GM12873 (cell line): ENCODE results near the gene BPIFB4.

Experiments used
- TF ChIP-seq, protein P1 (sequence below): IDR thresholded peaks from 2 replicates; pipeline ENCODE4 v1.5.1; 2012; ENCODE audit warnings: low read depth, mild to moderate bottlenecking, moderate library complexity, low read length, control low read depth; ENCODE audit not compliant: insufficient read depth; ENCODE audit errors: missing control alignments

The BPIFB4 gene

GRCh38 chr20:33111306-33111705 is 31.9 kb downstream of the BPIFB4 start:
- TF ChIP-seq, protein P1, sequence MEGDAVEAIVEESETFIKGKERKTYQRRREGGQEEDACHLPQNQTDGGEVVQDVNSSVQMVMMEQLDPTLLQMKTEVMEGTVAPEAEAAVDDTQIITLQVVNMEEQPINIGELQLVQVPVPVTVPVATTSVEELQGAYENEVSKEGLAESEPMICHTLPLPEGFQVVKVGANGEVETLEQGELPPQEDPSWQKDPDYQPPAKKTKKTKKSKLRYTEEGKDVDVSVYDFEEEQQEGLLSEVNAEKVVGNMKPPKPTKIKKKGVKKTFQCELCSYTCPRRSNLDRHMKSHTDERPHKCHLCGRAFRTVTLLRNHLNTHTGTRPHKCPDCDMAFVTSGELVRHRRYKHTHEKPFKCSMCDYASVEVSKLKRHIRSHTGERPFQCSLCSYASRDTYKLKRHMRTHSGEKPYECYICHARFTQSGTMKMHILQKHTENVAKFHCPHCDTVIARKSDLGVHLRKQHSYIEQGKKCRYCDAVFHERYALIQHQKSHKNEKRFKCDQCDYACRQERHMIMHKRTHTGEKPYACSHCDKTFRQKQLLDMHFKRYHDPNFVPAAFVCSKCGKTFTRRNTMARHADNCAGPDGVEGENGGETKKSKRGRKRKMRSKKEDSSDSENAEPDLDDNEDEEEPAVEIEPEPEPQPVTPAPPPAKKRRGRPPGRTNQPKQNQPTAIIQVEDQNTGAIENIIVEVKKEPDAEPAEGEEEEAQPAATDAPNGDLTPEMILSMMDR = no peak

DNA sequence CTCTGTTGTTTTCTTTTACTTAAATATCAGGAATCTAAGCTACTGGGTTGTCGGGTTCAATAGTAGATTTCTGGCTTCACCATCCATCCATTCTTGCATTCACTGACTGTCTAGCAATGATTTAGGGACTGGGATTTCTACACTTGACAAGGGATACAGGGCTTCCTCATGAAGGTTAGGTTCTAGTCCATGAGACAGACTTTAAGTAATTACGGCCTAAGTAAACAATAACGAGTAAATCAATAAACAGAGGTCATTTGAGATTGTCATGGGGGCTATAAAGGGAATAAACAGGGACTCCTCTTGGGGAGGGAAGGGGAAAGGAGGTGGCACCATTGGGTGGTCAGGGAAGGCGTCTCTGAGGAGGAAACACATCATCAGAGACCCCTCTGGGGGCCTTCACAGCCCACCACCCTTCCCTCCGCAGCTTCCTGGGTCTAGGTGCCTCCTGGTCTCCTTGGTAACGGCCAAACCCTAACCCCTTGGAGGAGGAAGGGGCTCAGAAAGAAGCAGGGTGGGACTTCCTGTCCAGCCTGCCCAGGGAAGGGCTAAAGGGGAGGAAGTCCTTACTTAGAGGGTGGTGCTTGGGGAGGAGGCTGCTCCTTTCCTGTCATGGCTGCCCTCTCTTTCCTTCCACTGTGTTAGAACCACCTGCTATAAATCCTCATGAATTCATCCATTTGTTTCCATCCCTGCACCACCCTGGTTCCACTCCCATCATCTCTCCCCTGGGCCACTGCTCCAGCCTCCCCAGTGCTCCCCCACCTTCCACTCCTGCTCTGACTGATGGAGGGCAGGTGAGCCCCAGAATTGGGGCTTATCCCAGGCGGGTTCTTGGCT is 33.3 kb downstream of the BPIFB4 start:
- TF ChIP-seq, protein P1 = no peak

DNA sequence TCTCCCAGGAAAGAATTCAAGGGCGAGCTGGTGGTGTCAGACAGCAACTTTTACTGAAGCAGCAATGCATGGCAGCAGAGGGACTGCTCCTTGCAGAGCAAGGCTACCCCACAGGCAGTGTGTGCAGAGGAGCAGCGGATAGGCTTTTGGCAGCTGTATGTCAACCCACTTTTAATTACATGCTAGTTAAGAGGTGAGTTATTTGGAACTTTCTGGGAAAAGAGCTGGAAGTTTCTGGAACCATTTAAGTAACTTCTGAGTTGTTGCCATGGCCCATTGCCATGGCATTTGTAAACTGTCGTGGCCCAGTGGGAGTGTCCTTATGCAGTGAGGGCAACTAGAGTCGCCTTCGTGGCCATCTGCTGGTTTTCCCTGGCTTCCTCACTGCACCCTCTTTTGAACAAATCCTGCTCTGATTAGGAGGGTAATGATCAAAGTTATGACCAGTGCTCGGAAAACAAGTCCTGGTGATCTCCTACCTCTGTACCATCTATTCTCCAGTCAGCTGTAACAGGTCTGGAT is 34.0 kb downstream of the BPIFB4 start:
- TF ChIP-seq, protein P1 = no peak

GRCh38 chr20:33119725-33120720 is 40.6 kb downstream of the BPIFB4 start:
- TF ChIP-seq, protein P1 = no peak

- TF ChIP-seq, protein P1 = no peak
Measured at GRCh38 chr20:33120934-33121333, 41.5 kb downstream of the BPIFB4 start.

DNA sequence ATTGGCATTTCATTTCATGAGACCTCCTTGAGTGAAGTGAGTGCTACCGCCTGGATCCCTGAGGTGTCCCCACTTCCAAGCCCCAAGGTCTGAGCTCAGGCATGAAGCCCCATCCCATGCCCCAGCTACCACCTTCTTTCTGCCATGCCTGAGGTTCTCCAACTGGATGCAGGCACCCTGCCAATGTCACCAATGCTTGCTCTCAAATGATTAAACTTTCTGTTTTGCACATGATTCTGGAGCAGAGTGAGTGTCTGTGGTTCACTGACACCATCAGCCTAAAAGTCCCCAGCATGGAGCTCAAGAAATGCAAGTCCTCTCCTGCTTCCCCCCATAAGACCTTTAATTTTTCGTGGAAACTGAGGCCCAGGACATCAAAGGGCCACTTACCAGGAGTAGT is 44.8 kb downstream of the BPIFB4 start:
- TF ChIP-seq, protein P1 = no peak

- TF ChIP-seq, protein P1 = no peak
Measured at GRCh38 chr20:33124994-33125393, 45.6 kb downstream of the BPIFB4 start.
